GM12864 (cell line): Measurements from ENCODE around the gene TMEM108.

Experiments used
- DNase-seq: peaks from one replicate; pipeline ENCODE4 v3.0.0-alpha.2; 2011; ENCODE audit warnings: low read depth
- H3K4me3 ChIP-seq: 2 replicates; pipeline ENCODE4 v1.5.1; 2011; ENCODE audit warnings: mild to moderate bottlenecking, low read depth, low read length, control low read depth
- TF ChIP-seq, protein P1 (sequence below): IDR thresholded peaks from 2 replicates; pipeline ENCODE4 v1.5.1; 2011; ENCODE audit warnings: low read depth, mild to moderate bottlenecking, moderate library complexity, low read length, control low read depth, inconsistent platforms; ENCODE audit errors: missing control alignments

TMEM108 gene

DNA sequence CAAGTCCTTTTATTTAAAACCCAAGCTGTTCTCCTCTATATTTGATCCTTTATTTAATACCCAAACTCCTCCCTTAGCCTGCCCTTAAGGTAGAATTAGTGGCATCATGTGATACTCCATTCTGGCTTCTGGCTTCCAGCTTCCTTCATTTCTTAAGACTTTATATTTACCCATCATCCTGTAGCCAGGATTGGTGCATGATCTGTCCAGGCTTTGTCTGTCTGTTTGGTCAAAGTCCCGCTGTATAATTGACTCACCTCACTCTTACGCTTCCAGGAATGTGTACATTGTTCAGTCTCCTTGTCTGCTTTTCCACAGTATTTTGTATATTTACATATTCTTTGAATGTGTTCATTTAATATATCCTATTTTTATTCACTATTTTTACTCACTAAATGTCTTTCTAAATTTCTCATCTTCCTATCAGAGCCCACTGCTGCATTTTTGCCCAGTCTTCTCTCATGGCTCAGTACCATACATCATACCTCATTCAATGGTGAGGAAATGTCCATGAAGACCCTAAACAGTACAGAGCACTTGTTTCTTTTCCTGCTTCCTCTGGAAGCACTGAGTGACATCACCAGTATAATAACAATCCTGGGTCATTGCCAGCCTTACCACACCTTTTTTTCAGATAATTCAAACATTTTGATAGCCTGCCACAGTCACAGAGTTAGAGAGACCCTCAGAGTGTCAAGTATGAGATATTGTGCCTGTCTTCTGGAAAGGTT, 31.5 kb downstream of the TMEM108 start:
- DNase-seq = no peak
- TF ChIP-seq, protein P1, sequence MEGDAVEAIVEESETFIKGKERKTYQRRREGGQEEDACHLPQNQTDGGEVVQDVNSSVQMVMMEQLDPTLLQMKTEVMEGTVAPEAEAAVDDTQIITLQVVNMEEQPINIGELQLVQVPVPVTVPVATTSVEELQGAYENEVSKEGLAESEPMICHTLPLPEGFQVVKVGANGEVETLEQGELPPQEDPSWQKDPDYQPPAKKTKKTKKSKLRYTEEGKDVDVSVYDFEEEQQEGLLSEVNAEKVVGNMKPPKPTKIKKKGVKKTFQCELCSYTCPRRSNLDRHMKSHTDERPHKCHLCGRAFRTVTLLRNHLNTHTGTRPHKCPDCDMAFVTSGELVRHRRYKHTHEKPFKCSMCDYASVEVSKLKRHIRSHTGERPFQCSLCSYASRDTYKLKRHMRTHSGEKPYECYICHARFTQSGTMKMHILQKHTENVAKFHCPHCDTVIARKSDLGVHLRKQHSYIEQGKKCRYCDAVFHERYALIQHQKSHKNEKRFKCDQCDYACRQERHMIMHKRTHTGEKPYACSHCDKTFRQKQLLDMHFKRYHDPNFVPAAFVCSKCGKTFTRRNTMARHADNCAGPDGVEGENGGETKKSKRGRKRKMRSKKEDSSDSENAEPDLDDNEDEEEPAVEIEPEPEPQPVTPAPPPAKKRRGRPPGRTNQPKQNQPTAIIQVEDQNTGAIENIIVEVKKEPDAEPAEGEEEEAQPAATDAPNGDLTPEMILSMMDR = no peak
- no peak overlapping the region for H3K4me3 ChIP-seq

DNA sequence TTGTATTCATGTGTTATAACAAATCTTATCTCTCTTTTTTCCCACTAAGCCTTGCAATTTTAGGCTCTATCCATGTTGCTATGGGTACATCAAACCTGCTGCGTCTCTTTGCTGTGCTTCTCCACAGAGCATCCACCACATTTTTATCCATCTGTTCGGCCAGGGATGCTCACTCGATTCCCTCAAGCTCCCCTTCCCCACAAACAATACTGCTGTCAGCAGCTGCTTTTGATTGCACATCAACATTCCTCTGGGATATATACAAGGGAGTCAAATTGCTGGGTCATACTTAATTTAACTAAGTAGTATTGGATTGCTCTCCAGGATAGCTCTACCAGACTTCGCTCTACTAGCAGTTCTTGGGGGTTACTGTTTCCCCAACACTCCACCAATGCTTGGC, 36.8 kb downstream of the TMEM108 start:
- TF ChIP-seq, protein P1 = no peak
- DNase-seq = no peak
- no peak overlapping the region for H3K4me3 ChIP-seq

DNA sequence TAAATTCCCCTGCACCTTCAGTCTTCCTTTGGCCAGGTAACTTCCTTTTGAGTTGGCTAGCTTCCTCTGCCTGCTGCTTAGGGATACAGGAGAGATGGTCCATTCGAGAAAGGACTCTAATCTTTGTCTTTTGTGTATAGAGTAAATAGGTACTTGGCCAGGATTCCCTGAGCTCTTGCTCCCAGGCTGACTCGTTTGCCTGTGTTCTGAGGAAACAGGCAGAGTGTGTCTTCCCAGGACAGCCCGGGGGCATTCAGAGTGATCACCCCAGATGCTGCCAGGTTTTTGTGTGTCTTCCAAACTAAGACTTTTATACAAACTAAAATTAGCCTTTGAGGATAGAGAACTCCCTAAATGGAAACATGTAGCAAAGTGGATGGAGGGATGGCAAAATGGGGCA, 39.5 kb downstream of the TMEM108 start:
- TF ChIP-seq, protein P1 = no peak
- no peak for DNase-seq
- H3K4me3 ChIP-seq = no peak overlapping the region

DNA sequence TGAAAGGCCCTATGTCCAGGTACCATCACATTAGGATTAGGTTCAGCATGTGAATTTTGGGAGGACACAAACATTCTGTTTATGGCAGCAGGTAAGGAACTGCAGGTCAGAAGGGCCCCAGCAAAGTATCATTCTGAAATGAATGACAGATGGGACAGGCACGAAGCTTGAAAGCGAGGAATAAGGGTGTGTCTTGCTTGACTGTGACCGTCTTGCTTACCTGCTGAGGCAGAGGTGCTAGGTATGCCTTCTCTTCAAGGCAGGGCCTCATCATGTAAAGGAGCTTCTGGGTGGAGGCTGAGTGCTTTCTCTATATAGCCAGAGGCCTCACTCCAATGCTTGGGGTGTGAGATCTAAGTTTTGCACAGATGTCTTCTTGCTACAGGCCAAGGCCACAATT, 41.4 kb downstream of the TMEM108 start:
- no peak for DNase-seq
- TF ChIP-seq, protein P1 = no peak
- H3K4me3 ChIP-seq = no peak overlapping the region

DNA sequence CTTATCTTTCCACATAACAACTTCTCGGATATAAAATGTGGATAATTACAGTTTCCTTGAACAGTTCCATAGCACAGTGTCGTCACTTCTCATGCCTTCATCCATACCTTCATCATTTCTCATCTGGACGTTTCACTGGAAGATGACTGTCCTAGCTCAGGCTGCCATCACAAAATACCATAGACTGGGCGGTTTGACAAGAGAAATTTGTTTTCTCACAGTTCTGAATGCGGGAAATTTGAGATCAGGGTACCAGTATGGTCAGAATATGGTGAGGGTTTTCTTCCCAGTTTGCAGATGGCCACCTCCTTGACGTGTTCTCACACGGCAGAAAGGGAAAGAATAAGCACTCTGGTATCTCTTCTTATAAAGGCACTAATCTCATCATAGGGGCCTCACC, 42.8 kb downstream of the TMEM108 start:
- TF ChIP-seq, protein P1 = no peak
- no peak for DNase-seq
- no peak overlapping the region for H3K4me3 ChIP-seq

DNA sequence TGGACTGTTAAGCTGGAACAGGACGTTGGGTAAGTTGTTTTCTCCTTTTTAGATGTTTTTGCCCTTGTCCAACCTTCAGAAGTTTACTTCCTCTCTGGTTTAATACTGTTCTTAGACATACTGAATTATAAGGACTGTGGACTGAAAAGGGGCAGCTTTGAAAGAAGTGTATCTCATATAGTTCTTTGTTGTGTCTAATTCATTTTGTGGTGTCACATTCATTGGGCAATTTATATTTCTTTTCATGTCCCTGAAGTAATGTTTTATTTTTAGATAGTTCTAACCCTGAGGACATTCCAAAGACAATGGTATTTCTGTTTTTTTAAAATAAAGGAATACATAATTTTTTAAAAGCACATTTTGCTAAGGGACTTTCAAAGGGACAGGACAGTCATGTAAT, 45.2 kb downstream of the TMEM108 start:
- DNase-seq = no peak
- no peak overlapping the region for H3K4me3 ChIP-seq
- TF ChIP-seq, protein P1 = no peak

DNA sequence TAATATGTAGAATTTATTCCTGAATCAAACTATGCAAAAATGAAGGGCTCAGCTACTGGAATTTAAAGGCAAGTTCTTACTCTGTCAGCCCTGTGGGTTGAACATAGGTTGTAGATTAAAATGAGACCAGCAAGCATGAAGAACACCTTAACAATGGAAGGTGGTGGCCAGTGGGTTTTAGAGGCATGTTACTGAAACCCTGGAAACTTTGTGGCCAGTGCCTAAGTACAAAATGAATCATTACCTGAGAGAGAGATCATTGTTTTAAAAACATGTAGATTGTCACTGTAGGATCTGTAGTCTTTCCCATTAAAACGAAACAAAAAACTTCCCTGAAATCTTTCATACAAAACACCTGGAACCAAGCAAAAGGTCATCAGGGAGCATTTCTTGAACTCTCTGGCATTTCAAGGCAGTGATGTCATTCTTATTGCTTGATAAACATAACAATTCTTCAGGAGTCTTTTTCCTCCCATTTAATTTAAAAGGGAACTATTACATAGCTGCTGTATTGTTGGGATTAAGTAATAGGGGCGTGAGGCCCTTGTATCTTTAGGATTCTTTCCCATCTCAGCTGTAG, 51.8 kb downstream of the TMEM108 start:
- no peak overlapping the region for H3K4me3 ChIP-seq
- no peak for DNase-seq
- TF ChIP-seq, protein P1 = no peak
